Ascending aorta (tissue), 2 donors: ENCODE data around the gene IFI6. TPM values are rescaled to one million over a fixed set of nuclear protein-coding genes. Genes with fewer than 3 reads are reported as not detected.
"Not testable (repeated sequence)": the region's sequence is repeated elsewhere in the genome, so short reads cannot be mapped to it uniquely, and the experiment has no call there.

Experiments
- DNase-seq, 2 donors: peaks; one replicate each; pipeline ENCODE4 v3.0.0-alpha.2; 2019; ENCODE audit warnings: low spot score in 2 of 2
- H3K27ac ChIP-seq, 2 donors: fragments of 200-600 bp; sonication (generic); one replicate each; pipeline ENCODE4 v1.5.1; 2016 to 2017; ENCODE audit warnings: mild to moderate bottlenecking in 1 of 2
- H3K27me3 ChIP-seq: fragments of 200-600 bp; sonication (generic); one replicate; pipeline ENCODE4 v1.5.1; 2017
- H3K36me3 ChIP-seq, 2 donors: fragments of 200-600 bp; sonication (generic); one replicate each; pipeline ENCODE4 v1.5.1; 2016
- H3K4me1 ChIP-seq, 2 donors: fragments of 200-600 bp; sonication (generic); one replicate each; pipeline ENCODE4 v1.5.1; 2016 to 2017; ENCODE audit warnings: mild to moderate bottlenecking in 1 of 2
- H3K4me3 ChIP-seq, 2 donors: fragments of 200-600 bp; sonication (generic); one replicate each; pipeline ENCODE4 v1.5.1; 2016 to 2017; ENCODE audit warnings: mild to moderate bottlenecking in 1 of 2
- H3K9me3 ChIP-seq, 2 donors: fragments of 200-600 bp; sonication (generic); one replicate each; pipeline ENCODE4 v1.5.1; 2016
- intact Hi-C: fragments of 100-400 bp; cut with DNase I; formaldehyde crosslinking; loops from one replicate; pipeline ENCODE4 v1.15.1; 2023
- total RNA-seq: library from RNA; depleted of rRNA; stranded (reverse); fragments of >200 nt; gene quantifications from one replicate; pipeline ENCODE4 v1.1.0, GENCODE V29; 2016
- TF ChIP-seq, protein P1 (sequence below), 3 experiments: fragments of 200-600 bp in 2 of 3; fragments of 450-650 bp in 1 of 3; sonication (generic) in 2 of 3; IDR thresholded peaks; one replicate each; pipeline ENCODE4 v1.5.1; 2016 to 2019; ENCODE audit warnings: antibody characterized with exemption in 3 of 3, mild to moderate bottlenecking in 1 of 3, moderate library complexity in 1 of 3

The IFI6 gene
- total RNA-seq, 1 donor from 2014 or later: 238 TPM

DNA sequence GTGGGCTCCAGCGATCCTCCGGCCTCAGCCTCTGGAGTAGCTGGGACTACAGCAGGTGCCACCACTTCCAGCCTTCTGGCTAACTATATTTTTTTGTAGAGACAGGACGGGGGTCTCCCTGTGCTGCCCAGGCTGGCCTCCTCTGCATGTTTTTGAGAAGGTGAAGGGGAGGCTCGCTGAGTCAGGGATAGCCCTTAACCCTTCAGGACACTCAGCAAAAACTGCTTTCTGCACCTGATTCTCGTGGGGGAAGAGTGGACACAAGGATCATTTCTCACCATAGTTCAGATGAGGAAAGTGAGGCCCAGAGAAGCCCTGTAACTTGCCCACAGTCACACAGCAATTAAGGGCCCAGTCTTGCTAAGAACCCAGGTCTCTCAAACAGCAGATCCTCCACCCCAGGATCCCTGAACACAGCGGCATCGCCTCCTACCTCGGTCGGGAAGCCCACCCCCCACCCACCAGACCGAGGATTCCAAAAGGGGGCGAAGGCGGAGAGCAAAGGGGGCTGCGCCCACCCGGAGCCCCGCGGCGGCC is 38.3 kb downstream of the IFI6 start:
- peaks cover 0 to 3% of the 10 kb centered on the region in 2 donors for H3K4me1 ChIP-seq
- DNase-seq: no peak
- TF ChIP-seq, protein P1, sequence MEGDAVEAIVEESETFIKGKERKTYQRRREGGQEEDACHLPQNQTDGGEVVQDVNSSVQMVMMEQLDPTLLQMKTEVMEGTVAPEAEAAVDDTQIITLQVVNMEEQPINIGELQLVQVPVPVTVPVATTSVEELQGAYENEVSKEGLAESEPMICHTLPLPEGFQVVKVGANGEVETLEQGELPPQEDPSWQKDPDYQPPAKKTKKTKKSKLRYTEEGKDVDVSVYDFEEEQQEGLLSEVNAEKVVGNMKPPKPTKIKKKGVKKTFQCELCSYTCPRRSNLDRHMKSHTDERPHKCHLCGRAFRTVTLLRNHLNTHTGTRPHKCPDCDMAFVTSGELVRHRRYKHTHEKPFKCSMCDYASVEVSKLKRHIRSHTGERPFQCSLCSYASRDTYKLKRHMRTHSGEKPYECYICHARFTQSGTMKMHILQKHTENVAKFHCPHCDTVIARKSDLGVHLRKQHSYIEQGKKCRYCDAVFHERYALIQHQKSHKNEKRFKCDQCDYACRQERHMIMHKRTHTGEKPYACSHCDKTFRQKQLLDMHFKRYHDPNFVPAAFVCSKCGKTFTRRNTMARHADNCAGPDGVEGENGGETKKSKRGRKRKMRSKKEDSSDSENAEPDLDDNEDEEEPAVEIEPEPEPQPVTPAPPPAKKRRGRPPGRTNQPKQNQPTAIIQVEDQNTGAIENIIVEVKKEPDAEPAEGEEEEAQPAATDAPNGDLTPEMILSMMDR (IDR thresholded peaks at IDR 0.05): no peak
- H3K36me3 ChIP-seq: no peaks in the 10 kb centered on the region
- intact Hi-C loops: no loop called here
- no peaks in the 10 kb centered on the region for H3K9me3 ChIP-seq
- peak overlapping the region; percentile 43 to 50 for H3K27ac ChIP-seq
- H3K4me3 ChIP-seq: peak overlapping the region; percentile 40 to 59
- no peaks in the 10 kb centered on the region for H3K27me3 ChIP-seq

DNA sequence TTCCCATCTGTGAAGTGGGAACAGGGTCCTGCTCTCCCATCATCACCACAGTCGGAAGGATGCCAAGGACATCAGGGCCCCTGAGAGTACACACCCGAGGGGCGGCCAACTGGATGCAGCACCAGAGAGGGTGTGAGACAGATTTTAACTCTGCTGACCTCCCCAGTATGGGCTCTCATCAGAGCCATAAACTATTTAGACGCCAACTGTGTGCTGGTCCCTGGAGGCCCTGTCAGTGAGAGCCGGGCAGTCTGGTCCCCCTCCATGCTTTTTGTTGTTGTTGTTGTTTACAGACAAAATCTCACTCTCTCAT is 38.7 kb downstream of the IFI6 start:
- no peaks in the 10 kb centered on the region for H3K36me3 ChIP-seq
- TF ChIP-seq, protein P1 (IDR thresholded peaks at IDR 0.05): no peak
- H3K27ac ChIP-seq: peak overlapping the region; percentile 43 to 50
- H3K4me1 ChIP-seq: peaks cover 0 to 3% of the 10 kb centered on the region in 2 donors
- intact Hi-C loops: no loop called here
- H3K4me3 ChIP-seq: no peak overlapping the region
- no peak for DNase-seq
- no peaks in the 10 kb centered on the region for H3K9me3 ChIP-seq
- H3K27me3 ChIP-seq: no peaks in the 10 kb centered on the region

DNA sequence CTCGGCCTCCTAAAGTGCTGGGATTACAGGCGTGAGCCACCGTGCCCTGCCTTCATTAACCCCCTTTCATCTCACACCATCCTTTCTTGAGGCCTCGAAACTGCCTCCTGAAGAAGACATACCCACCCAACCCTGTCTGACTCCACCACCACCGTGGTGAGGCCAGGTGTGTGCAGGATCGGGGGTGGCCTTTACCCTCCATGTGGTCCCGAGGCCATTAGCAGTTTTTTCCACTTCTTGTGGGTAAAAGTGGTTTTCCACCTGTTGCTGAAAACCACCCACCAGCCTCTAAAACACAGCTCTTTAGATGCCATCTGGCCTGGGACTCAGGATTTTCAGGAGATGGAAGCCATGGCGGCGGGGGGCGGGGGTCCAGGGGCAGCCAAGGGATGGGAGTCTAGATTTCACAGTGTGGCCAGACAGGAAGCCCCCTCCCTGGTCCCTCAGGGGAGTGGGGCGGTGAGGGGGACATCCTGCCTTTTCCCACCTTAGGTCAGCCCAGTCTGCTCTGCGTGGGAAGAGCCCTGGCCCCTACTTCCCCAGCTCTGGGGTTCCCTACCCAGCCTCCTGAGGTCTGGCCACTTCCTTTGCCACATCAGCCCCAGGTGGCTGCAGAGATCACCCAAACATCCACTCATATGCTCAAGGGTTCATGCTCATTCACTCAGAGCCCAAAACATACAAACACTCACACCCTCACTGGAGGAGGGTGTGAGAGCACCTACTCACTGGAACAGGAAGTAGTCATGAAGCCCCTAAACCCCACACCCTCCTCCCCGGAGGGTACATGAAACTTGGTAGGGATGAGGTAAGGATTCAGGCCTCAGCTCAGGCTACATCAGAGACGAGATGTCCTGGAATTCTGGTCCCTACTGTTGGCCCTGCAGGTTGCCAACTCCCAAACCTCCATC is 39.4 kb downstream of the IFI6 start:
- H3K4me3 ChIP-seq: no peak overlapping the region

DNA sequence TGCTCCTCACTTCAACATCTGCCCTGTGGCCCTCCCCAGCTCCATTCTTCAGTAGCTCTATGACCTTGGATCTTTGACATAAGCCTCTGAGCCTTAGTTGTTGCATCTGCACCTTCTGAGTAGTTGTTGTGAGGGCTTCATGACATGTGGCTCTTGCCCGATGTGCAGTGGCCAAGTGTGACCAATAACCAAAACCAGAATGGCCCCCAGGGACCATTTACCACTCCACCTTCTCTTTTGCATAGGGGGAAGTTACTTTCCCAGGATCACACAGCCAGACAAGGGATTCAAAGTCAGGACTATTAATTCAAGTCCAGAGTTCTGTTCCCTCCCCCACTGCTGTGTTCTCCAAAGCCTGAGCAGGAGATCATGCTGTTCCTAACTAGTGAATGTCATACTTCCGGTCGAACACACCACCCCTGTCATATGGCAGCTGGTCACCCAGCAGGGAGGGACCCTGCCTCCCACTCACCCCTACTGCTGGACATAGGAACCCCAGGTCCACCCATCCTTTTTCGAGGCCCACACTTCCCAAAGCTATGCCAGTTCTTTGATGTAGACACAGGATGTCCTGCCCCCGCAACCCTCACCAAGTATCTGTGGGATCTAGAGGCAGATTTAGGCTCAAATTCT is 41.0 kb downstream of the IFI6 start:
- TF ChIP-seq, protein P1 (IDR thresholded peaks at IDR 0.05): no peak
- peaks cover 0 to 3% of the 10 kb centered on the region in 2 donors for H3K4me1 ChIP-seq
- intact Hi-C loops: no loop called here

More for the DNA sequence above, 39.4 kb downstream of the IFI6 start:
- no peaks in the 10 kb centered on the region for H3K27me3 ChIP-seq
- H3K36me3 ChIP-seq: no peaks in the 10 kb centered on the region
- peak overlapping the region; percentile 36 to 50 for H3K27ac ChIP-seq
- TF ChIP-seq, protein P1 (IDR thresholded peaks at IDR 0.05): no peak
- H3K9me3 ChIP-seq: no peaks in the 10 kb centered on the region
- intact Hi-C loops: no loop called here
- peaks cover 0 to 3% of the 10 kb centered on the region in 2 donors for H3K4me1 ChIP-seq
- no peak for DNase-seq

DNA sequence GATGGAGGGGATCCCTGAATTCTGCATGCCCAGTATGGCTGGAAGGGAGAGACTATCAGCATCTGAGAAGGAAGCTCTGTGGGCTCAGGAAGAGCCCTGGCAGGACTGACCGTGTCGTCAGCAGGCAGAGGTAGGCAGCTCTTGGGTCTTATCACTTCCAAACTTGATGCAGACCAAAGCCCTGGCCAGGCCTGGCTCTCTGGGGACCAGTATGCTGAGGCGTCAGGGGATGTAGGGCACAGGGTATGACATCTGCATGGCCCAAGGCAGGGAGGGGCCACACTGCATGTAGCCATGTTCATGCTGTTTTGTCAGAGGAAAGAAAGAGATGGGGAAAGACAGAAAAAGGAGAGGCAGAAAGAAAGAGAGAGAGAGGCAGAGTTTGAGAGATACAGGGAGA is 43.3 kb downstream of the IFI6 start:
- Histone ChIP-seq H3K4me3 (no peak overlapping the region), H3K27me3 (no peaks in the 10 kb centered on the region), H3K36me3 (no peaks in the 10 kb centered on the region), H3K4me1 (no peaks in the 10 kb centered on the region), H3K9me3 (no peaks in the 10 kb centered on the region), H3K27ac (peak overlapping the region in 1 of 2 donors; percentile 8)
- intact Hi-C loops: no loop called here
- TF ChIP-seq, protein P1 (IDR thresholded peaks at IDR 0.05): no peak
- DNase-seq: no peak

More for the DNA sequence above, 41.0 kb downstream of the IFI6 start:
- Histone ChIP-seq H3K4me3 (no peak overlapping the region), H3K36me3 (no peaks in the 10 kb centered on the region), H3K9me3 (no peaks in the 10 kb centered on the region), H3K27ac (peak overlapping the region; percentile 42 to 59), H3K27me3 (no peaks in the 10 kb centered on the region)
- DNase-seq: peak in 1 of 2 donors; percentile 37

DNA sequence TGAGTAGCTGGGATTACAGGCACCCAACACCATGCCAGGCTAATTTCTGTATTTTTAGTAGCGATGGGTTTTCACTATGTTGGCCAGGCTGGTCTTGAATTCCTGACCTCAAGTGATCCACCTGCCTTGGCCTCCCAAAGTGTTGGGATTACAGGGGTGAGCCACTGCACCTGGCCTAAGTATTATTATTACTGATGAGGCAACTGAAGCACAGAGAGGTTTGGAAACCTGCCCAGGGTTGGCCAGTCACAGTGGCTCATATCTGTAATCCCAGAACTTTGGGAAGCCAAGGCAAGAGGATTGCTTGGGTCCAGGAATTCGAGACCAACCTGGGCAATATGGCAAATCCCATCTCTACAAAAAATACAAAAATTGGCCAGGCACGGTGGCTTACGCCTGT is 44.3 kb downstream of the IFI6 start:
- intact Hi-C loops, H3K27me3 ChIP-seq, H3K4me3 ChIP-seq, DNase-seq, H3K4me1 ChIP-seq, H3K36me3 ChIP-seq, H3K9me3 ChIP-seq, H3K27ac ChIP-seq: not testable (repeated sequence)
